Measurements from ENCODE around the gene NCR1. TPM values are rescaled to one million over a fixed set of nuclear protein-coding genes. Genes with fewer than 3 reads are reported as not detected.
"Not testable (repeated sequence)": the region's sequence is repeated elsewhere in the genome, so short reads cannot be mapped to it uniquely, and the experiment has no call there.

Gene NCR1, protein sequence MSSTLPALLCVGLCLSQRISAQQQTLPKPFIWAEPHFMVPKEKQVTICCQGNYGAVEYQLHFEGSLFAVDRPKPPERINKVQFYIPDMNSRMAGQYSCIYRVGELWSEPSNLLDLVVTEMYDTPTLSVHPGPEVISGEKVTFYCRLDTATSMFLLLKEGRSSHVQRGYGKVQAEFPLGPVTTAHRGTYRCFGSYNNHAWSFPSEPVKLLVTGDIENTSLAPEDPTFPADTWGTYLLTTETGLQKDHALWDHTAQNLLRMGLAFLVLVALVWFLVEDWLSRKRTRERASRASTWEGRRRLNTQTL
- total RNA-seq (2021): not detected in 2 replicates
- not detected for Bru-seq, nascent RNA
- not detected for BruChase-seq, experiment 1, labeled RNA remaining after a 2-hour chase
- percentile 7 among the genes with signal in this experiment for BruChase-seq, experiment 2, labeled RNA remaining after a 6-hour chase
- long read RNA-seq: 0 reads

- Histone ChIP-seq H3K79me2 (ENCODE audit: low read depth) (no peaks in the 10 kb centered on the region), H3K4me3 (no peak within 1 kb of the TSS), H3K36me3 (ENCODE audit: low read depth) (no peaks in the 10 kb centered on the region), H3K27me3 (ENCODE audit: insufficient read depth, low read depth) (peaks cover 17% of the 10 kb centered on the region), H3K9me2 (ENCODE audit: insufficient read depth) (no peaks in the 10 kb centered on the region), H2AFZ (peak within 1 kb of the TSS; percentile 28; the same call in 1 of the 2 replicates), H3K27ac (no peak within 1 kb of the TSS), H3F3A (ENCODE audit: insufficient read depth, low read depth) (peaks cover 11% of the 10 kb centered on the region; the same call in 1 of the 2 replicates), H3K4me2 (no peak within 1 kb of the TSS), H3K4me1 (replicated peaks; ENCODE audit: insufficient read depth) (no peaks in the 10 kb centered on the region), H4K20me1 (ENCODE audit: insufficient read depth) (no peaks in the 10 kb centered on the region), H3K9me3 (ENCODE audit: insufficient read depth, low read depth) (no peaks in the 10 kb centered on the region)
- CTCF ChIA-PET: no interaction called here
- intact Hi-C loops (cut with micrococcal nuclease; ENCODE audit: unreplicated experiment): no loop called here
- no peak for DNase-seq
- no TSS peak for BruUV-seq (replicated peaks)
- POLR2A ChIA-PET (ENCODE audit: unreplicated experiment): no interaction called here
- TF ChIP-seq EZH2 (IDR thresholded peaks at IDR 0.05; ENCODE audit: low read depth) (no peak), CTCF (conservative IDR thresholded peaks at IDR 0.05) (no peak)
Observed at GRCh38 chr19:54905803-54906511, at the start of gene NCR1. TSS of gene NCR1 (plus strand) at chr19:54906148. CDS start at chr19:54906188, 40 bp downstream.

DNA sequence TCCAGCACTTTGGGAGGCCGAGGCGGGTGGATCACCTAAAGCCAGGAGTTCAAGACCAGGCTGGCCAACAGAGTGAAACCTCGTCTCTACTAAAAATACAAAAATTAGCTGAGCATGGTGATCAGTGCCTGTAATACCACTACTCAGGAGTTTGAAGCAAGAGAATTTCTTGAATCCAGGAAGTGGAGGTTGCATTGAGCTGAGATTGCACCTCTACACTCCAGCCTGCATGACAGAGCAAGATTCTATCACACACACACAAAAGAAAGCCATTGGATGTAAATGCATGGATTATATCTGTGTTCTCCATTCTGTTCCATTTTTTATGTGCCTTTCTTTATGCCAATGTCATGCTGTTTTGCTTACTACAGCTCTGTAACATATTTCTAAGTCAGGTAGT lies 47.5 kb upstream of the NCR1 start:
- H4K20me1 ChIP-seq (ENCODE audit: insufficient read depth); POLR2A ChIA-PET (ENCODE audit: unreplicated experiment); H3F3A ChIP-seq (ENCODE audit: insufficient read depth, low read depth): not testable (repeated sequence)

GRCh38 chr19:54859421-54859820 lies 46.5 kb upstream of the NCR1 start:
- peaks cover 55% of the 10 kb centered on the region for H3K27me3 ChIP-seq (ENCODE audit: insufficient read depth, low read depth)
- H4K20me1 ChIP-seq (ENCODE audit: insufficient read depth); H3K4me3 ChIP-seq; H3K4me2 ChIP-seq; H3K9me2 ChIP-seq (ENCODE audit: insufficient read depth); H3K9me3 ChIP-seq (ENCODE audit: insufficient read depth, low read depth); BruUV-seq (replicated peaks); intact Hi-C loops (cut with micrococcal nuclease; ENCODE audit: unreplicated experiment); H3K36me3 ChIP-seq (ENCODE audit: low read depth); CTCF ChIA-PET; H3K79me2 ChIP-seq (ENCODE audit: low read depth); H3F3A ChIP-seq (ENCODE audit: insufficient read depth, low read depth); H3K4me1 ChIP-seq (replicated peaks; ENCODE audit: insufficient read depth); POLR2A ChIA-PET (ENCODE audit: unreplicated experiment); DNase-seq; H2AFZ ChIP-seq; H3K27ac ChIP-seq: not testable (repeated sequence)

More for the DNA sequence above, 47.5 kb upstream of the NCR1 start:
- H3K9me3 ChIP-seq (ENCODE audit: insufficient read depth, low read depth); DNase-seq; H3K9me2 ChIP-seq (ENCODE audit: insufficient read depth); H3K4me3 ChIP-seq; intact Hi-C loops (cut with micrococcal nuclease; ENCODE audit: unreplicated experiment); H3K79me2 ChIP-seq (ENCODE audit: low read depth); H3K4me2 ChIP-seq; CTCF ChIA-PET; H3K36me3 ChIP-seq (ENCODE audit: low read depth); H2AFZ ChIP-seq; H3K4me1 ChIP-seq (replicated peaks; ENCODE audit: insufficient read depth); BruUV-seq (replicated peaks); H3K27ac ChIP-seq: not testable (repeated sequence)
- H3K27me3 ChIP-seq (ENCODE audit: insufficient read depth, low read depth): peaks cover 64% of the 10 kb centered on the region

DNA sequence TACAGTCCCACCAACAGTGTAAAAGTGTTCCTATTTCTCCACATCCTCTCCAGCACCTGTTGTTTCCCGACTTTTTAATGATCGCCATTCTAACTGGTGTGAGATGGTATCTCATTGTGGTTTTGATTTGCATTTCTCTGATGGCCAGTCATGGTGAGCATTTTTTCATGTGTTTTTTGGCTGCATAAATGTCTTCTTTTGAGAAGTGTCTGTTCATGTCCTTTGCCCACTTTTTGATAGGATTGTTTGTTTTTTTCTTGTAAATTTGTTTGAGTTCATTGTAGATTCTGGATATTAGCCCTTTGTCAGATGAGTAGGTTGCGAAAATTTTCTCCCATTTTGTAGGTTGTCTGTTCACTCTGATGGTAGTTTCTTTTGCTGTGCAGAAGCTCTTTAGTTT lies 42.5 kb upstream of the NCR1 start:
- intact Hi-C loops (cut with micrococcal nuclease; ENCODE audit: unreplicated experiment); H4K20me1 ChIP-seq (ENCODE audit: insufficient read depth): not testable (repeated sequence)

More for the DNA sequence above, 42.5 kb upstream of the NCR1 start:
- DNase-seq; H3K4me1 ChIP-seq (replicated peaks; ENCODE audit: insufficient read depth); H3K27ac ChIP-seq; H3F3A ChIP-seq (ENCODE audit: insufficient read depth, low read depth); H3K79me2 ChIP-seq (ENCODE audit: low read depth); CTCF ChIA-PET; H3K4me2 ChIP-seq; H3K9me3 ChIP-seq (ENCODE audit: insufficient read depth, low read depth); H3K9me2 ChIP-seq (ENCODE audit: insufficient read depth); H3K36me3 ChIP-seq (ENCODE audit: low read depth); POLR2A ChIA-PET (ENCODE audit: unreplicated experiment); BruUV-seq (replicated peaks); H2AFZ ChIP-seq; H3K4me3 ChIP-seq: not testable (repeated sequence)
- peaks cover 59% of the 10 kb centered on the region for H3K27me3 ChIP-seq (ENCODE audit: insufficient read depth, low read depth)

Data from PC-9 (cell line).